OCI-LY1 (cell line): ENCODE measurements around the gene AKAP3.

Source experiments
- H2AFZ ChIP-seq: fragments of 200-600 bp; sonication (generic), shearing (Covaris generic); 2 replicates; pipeline ENCODE4 v1.6.0; 2014; ENCODE audit warnings: antibody characterized with exemption, mild to moderate bottlenecking, low read length
- H3F3A ChIP-seq: fragments of 200-600 bp; sonication (generic), shearing (Covaris generic); 2 replicates; pipeline ENCODE4 v1.6.0; 2014; ENCODE audit warnings: mild to moderate bottlenecking, antibody characterized with exemption, low read length, moderate library complexity; ENCODE audit not compliant: insufficient read depth
- H3K27ac ChIP-seq: fragments of 200-600 bp; sonication (generic); 2 replicates; pipeline ENCODE4 v1.5.1; 2014; ENCODE audit warnings: low read length, mixed run types, mild to moderate bottlenecking, low read depth; ENCODE audit not compliant: poor library complexity, severe bottlenecking
- H3K27me3 ChIP-seq: fragments of 200-600 bp; sonication (generic); 2 replicates; pipeline ENCODE4 v1.6.0; 2014; ENCODE audit warnings: antibody characterized with exemption, mild to moderate bottlenecking, low read length, moderate library complexity; ENCODE audit not compliant: insufficient read depth
- H3K36me3 ChIP-seq: fragments of 200-600 bp; sonication (generic); 2 replicates; pipeline ENCODE4 v1.6.1; 2014; ENCODE audit warnings: mild to moderate bottlenecking, antibody characterized with exemption, low read length, moderate library complexity, mixed read lengths; ENCODE audit not compliant: insufficient read depth
- H3K4me1 ChIP-seq: fragments of 200-600 bp; sonication (generic); 2 replicates; pipeline ENCODE4 v1.5.1; 2014; ENCODE audit warnings: mild to moderate bottlenecking, low read length, moderate library complexity; ENCODE audit not compliant: insufficient read depth, severe bottlenecking
- H3K4me2 ChIP-seq: fragments of 200-600 bp; sonication (generic), shearing (Covaris generic); 2 replicates; pipeline ENCODE4 v1.6.1; 2014; ENCODE audit warnings: low read length
- H3K4me3 ChIP-seq: fragments of 200-600 bp; sonication (generic); 2 replicates; pipeline ENCODE4 v1.5.1; 2014; ENCODE audit warnings: low read length, low read depth, mild to moderate bottlenecking, mixed read lengths; ENCODE audit not compliant: poor library complexity, severe bottlenecking
- H3K79me2 ChIP-seq: fragments of 200-600 bp; shearing (Covaris generic); 2 replicates; pipeline ENCODE4 v1.6.1; 2016; ENCODE audit warnings: mixed run types, low read length, mixed read lengths; ENCODE audit not compliant: insufficient read depth
- H3K9ac ChIP-seq: fragments of 200-600 bp; sonication (generic), shearing (Covaris generic); 2 replicates; pipeline ENCODE4 v1.6.1; 2014; ENCODE audit warnings: mild to moderate bottlenecking, low read length, mixed read lengths
- H3K9me2 ChIP-seq: fragments of 200-600 bp; sonication (generic), shearing (Covaris generic); 2 replicates; pipeline ENCODE4 v1.6.1; 2014; ENCODE audit warnings: low read depth, mild to moderate bottlenecking, low read length, mixed read lengths
- H3K9me3 ChIP-seq: fragments of 200-600 bp; shearing (Covaris generic); 2 replicates; pipeline ENCODE4 v1.6.1; 2014; ENCODE audit warnings: low read length, mixed read lengths
- H4K20me1 ChIP-seq: fragments of 200-600 bp; sonication (generic), shearing (Covaris generic); 2 replicates; pipeline ENCODE4 v1.6.0; 2016; ENCODE audit warnings: mild to moderate bottlenecking, low read length; ENCODE audit not compliant: insufficient read depth
- CTCF ChIP-seq: fragments of 200-600 bp; sonication (generic), shearing (Covaris generic); IDR thresholded peaks from 2 replicates; pipeline ENCODE4 v1.5.1; 2017; ENCODE audit warnings: mild to moderate bottlenecking, antibody characterized with exemption, low read length, moderate library complexity, mixed read lengths
- EZH2 ChIP-seq: fragments of 200-600 bp; sonication (generic), shearing (Covaris generic); IDR thresholded peaks from 2 replicates; pipeline ENCODE4 v1.8.0; 2017; ENCODE audit warnings: borderline replicate concordance, mixed run types, mild to moderate bottlenecking, antibody characterized with exemption, low read length, moderate library complexity, mixed read lengths

AKAP3 gene

GRCh38 chr12:4591180-4591687, 57.6 kb downstream of the AKAP3 start:
- no peaks in the 10 kb centered on the region for H3K9me2 ChIP-seq
- H3F3A ChIP-seq: no peaks in the 10 kb centered on the region
- H3K79me2 ChIP-seq: no peaks in the 10 kb centered on the region
- H3K27ac ChIP-seq: no peak overlapping the region
- no peaks in the 10 kb centered on the region; the same call in 1 of the 2 replicates for H3K27me3 ChIP-seq
- no peak for TF ChIP-seq EZH2
- no peak for TF ChIP-seq CTCF
- H3K9me3 ChIP-seq: no peaks in the 10 kb centered on the region
- no peaks in the 10 kb centered on the region for H4K20me1 ChIP-seq
- H3K4me2 ChIP-seq: no peak overlapping the region
- H3K9ac ChIP-seq: no peak overlapping the region
- no peak overlapping the region for H2AFZ ChIP-seq
- no peak overlapping the region for H3K4me3 ChIP-seq
- H3K4me1 ChIP-seq: no peaks in the 10 kb centered on the region
- no peaks in the 10 kb centered on the region for H3K36me3 ChIP-seq

- Histone ChIP-seq H3K36me3 (no peaks in the 10 kb centered on the region), H2AFZ (no peak overlapping the region), H3K9me2 (no peaks in the 10 kb centered on the region), H4K20me1 (no peaks in the 10 kb centered on the region), H3K27me3 (no peaks in the 10 kb centered on the region; the same call in 1 of the 2 replicates), H3K9ac (no peak overlapping the region), H3K4me1 (no peaks in the 10 kb centered on the region), H3K4me3 (no peak overlapping the region), H3K4me2 (no peak overlapping the region), H3F3A (no peaks in the 10 kb centered on the region), H3K79me2 (no peaks in the 10 kb centered on the region), H3K9me3 (no peaks in the 10 kb centered on the region), H3K27ac (no peak overlapping the region)
- TF ChIP-seq EZH2: no peak
- no peak for TF ChIP-seq CTCF
Measured at GRCh38 chr12:4589941-4590340, 58.9 kb downstream of the AKAP3 start.

- no peaks in the 10 kb centered on the region for H3K9me3 ChIP-seq
- H3K4me1 ChIP-seq: no peaks in the 10 kb centered on the region
- no peak overlapping the region for H3K27ac ChIP-seq
- H3K9me2 ChIP-seq: no peaks in the 10 kb centered on the region
- H3K4me2 ChIP-seq: no peak overlapping the region
- no peaks in the 10 kb centered on the region for H3K36me3 ChIP-seq
- no peaks in the 10 kb centered on the region for H4K20me1 ChIP-seq
- no peak for TF ChIP-seq EZH2
- no peak for TF ChIP-seq CTCF
- no peak overlapping the region for H3K4me3 ChIP-seq
- no peaks in the 10 kb centered on the region for H3K79me2 ChIP-seq
- H3K27me3 ChIP-seq: no peaks in the 10 kb centered on the region; the same call in 1 of the 2 replicates
- no peak overlapping the region for H2AFZ ChIP-seq
- no peak overlapping the region for H3K9ac ChIP-seq
- H3F3A ChIP-seq: no peaks in the 10 kb centered on the region
Measured at GRCh38 chr12:4588916-4589315, 59.9 kb downstream of the AKAP3 start.
